RPMI8226 (cell line): Measurements from ENCODE around the gene ACADSB.

ENCODE experiments used
- DNase-seq: peaks from one replicate; pipeline ENCODE4 v3.0.0-alpha.2; 2015

The ACADSB gene

DNA sequence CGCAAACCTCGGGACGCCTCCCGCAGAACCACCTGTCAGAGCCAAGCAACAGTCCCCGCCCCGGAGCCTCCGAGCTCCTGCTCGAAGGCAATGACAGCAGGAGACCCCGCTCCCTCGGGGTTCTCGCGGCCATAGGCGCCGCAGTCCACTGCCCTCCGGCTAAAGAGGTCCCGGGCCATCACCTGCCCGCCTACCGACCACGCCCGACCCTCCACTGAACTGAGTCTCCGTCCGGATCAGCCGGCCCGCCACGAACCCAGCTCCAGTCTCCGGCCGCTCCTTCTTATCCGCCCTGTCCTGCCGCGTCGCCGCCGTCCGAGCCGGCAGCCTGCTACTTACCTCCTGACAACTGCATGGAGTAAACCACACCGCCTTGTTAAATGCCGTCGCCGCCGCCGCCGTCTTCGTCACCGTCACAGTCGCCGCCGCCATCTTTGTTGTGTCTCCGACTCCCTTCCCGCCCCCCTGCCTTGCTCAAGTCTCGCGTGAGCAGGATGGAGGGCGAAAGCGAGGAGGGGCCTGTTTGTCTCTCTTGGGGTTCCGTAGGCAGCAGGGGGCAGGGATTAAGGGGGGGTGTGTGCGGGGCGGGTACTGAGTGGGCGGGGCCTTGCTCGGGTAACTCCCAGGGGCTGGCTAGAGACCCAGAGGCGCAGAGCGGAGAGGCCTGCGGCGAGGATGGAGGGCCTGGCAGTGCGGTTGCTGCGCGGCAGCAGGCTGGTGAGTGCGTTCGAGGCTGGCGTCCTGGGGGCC lies at the start of gene ACADSB, which contains the start of gene IKZF5:
ACADSB (plus strand) TSS at position 652 of the 750 bp plus-strand sequence; CDS start at position 676, 24 bp downstream.
IKZF5 (minus strand) TSS at position 441 of the 750 bp plus-strand sequence. CDS start 10,170 bp downstream, outside the sequence.
- DNase-seq, result peak; percentile 95

DNA sequence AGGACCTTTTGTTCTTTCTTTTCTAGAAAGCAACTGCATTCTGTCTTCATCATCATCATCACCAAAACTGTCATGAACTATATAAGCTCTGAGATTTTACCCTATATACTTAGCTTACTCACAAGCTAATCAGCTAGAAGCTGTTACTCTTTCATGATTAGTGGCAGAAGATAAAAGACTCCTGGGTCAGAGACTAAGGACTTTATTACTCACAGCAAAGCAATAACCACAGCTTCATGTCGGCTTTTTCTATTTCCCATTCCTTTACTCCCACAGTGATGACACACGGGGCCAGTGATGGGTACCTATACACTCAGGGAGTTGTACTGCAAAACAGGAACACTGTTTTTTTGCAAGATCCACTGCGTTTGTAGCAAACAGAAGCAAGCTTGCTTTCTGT lies 46.4 kb upstream of the ACADSB start:
- DNase-seq, result no peak

DNA sequence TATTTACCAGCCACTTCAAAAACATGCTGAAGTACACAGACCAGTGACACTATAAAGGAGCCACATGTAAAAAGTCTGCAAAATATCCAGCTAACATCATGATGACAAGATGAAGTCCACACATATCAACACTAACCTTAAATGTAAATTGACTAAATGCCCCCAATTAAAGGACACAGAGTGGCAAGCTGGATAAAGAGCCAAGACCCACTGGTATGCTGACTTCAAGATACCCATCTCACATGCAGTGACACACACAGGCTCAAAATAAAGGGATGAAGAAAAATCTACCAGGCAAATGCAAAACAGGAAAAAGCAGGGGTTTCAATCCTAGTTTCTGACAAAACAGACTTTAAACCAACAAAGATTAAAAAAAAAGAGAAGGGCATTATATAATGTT lies 41.9 kb upstream of the ACADSB start:
- no peak for DNase-seq

DNA sequence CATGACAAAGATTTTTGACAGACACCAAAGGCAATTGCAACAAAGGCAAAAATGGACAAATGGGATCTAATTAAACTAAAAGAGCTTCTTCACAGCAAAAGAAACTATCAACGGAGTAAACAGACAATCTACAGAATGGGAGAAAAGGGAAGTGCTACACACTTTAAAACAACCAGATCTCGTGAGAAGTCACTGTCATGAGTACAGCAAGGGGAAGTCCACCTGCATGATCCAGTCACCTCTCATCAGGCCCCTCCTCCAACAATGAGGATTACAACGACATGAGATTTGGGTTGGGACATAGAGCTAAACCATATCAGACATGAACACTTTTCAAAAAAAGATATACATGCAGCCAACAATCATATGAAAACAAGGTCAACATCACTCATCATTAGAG lies 40.1 kb upstream of the ACADSB start:
- no peak for DNase-seq

DNA sequence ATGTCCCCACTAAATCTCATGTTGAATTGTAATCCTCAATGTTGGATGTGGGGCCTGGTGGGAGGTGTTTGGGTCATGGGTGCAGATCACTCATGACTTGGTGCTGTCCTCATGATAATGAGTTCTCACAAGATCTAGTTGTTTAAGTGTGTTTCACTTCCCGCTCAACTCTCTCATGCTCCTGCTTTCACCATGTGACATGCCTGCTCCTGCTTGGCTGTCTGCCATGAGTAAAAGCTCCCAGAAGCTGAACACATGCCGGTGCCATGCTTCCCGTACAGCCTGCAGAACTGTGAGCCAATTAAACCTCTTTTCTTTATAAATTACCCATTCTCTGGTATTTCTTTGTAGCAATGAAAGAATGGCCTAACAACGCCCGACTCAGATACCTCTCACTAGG lies 34.8 kb upstream of the ACADSB start:
- DNase-seq, result peak; percentile 39

DNA sequence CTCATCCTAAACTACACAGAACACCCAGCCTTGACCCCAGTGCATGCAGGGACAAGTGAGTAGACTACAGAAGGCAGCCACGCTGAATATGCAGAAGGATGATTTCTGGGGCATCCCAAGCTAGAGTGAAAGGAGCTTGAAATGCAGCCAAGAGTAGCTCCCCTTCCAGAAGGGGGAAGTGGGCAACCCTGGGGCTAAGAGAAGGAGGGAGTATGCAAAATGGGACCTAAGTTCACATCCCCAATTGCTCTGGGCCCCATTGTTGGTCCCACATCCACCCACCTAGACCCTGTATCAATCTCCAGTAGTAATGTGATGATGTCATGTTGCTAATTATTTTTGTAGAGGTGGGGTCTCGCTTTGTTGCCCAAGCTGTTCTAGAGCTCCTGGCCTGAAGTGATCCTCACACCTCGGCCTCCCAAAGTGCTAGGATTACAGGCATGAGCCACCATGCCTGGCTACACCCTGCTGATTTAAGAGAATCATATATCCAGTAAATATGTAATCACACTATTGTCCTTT lies 34.2 kb upstream of the ACADSB start:
- no peak for DNase-seq

DNA sequence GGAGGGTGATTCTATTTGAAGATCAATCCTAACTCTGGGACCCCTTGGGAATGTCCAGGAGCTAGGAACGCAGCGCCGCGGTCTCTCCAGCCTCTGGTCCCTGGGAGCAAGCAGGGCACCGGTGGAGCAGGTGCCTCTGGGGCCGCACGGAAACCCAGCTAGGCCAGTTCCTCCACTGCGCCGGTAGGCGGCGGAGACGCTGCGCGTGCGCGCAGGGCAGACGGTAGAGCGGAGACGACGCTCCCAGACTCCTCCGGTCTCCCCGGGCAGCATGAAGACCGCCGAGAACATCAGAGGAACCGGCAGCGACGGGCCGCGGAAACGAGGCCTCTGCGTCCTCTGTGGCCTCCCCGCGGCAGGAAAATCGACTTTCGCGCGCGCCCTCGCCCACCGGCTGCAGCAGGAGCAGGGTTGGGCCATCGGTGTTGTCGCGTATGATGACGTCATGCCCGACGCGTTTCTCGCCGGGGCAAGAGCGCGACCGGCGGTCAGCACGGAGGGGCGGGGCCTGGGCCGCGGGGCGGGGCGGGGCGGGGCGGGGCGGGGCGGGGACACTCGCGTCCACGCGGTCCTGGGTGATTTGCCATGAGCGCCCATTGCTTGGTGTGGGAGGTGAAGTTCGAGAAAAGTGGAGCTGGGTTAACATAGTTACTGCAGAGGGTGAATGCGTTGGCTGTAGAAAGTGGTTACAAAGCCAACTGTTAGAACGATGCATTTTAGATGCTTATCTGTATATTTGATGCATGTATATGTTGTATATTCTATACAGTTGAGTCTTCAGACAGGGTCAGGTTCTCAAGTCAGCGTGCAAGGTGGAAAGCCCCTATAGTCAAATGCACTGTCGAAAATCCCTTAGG lies 28.4 kb upstream of the ACADSB start, which contains the start of gene PSTK:
PSTK (plus strand) TSS at position 193 of the 857 bp plus-strand sequence; CDS start at position 272, 79 bp downstream.
- DNase-seq, result peak; percentile 89

DNA sequence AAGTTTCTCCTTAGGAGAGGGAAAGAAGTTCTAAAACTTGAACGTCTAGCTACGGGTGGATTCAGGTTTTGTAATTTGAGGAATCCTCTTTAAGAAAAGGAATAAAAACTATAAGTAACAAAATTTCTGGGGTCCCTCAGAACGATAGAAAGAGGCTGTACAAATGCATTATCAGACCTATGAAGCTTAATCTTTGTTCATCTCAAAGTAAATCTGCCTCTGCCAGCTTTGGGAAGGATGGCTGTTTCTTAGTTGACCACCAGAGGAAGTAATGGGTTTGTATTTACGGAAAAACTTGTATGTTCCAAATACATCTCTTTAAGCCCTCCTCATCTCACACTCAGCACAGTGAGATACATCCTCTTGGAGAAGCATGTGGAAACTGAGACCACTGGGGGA lies 27.7 kb upstream of the ACADSB start:
- DNase-seq, result peak; percentile 24

DNA sequence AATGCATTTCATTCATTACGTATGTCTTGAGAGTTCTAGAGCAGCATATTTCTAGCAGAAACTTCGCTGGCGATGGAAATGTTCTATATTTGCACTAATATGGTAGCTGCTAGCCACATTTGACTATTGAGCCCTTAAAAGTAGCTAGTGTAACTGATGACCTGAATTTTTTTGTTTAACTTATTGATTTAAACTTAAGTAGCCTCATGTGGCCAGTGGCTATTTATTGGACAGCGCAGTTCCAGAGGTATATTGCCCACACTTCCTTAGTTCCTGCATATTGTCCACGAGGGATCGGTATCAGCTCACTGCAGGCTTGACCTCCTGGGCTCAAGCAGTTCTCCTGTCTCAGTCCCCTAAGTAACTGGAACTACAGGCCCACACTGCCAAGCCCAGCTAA lies 24.9 kb upstream of the ACADSB start:
- no peak for DNase-seq

DNA sequence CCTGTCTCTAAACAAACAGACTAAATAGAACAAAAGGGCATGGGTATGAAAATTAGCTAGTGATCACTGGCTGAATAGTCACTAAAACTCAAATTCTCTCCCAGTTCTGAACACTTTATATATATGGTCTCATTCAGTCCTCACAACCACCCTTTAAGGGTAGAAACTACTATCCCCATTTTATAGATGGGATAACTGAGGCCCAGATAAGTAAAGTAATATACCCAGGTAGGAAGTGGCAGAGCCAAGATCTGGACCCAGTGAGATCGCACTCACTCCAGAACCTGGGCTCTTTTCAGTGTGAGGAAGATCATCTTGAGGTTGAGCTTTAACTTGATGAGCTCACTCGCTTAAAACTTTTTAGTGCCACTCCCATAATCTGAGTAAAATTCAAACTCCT lies 24.1 kb upstream of the ACADSB start:
- no peak for DNase-seq

DNA sequence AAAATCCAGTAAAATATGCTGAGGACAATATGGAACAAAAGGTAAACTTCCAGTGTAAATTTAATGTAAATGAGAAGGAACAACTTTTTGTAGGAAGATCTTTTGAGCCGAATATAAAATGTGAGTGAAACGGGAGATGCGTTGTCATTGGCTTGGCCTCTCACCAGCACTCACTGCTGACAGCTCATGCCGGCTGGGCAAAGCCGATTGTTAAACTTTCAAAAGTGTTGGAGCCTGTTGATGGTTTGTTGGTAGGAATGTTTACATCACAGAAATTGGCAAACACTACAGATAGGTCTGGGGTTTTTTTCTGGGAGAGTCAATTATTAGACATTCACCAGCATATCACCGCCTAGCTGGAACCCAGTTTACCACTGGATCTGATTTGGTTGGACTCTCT lies 22.5 kb upstream of the ACADSB start:
- no peak for DNase-seq

DNA sequence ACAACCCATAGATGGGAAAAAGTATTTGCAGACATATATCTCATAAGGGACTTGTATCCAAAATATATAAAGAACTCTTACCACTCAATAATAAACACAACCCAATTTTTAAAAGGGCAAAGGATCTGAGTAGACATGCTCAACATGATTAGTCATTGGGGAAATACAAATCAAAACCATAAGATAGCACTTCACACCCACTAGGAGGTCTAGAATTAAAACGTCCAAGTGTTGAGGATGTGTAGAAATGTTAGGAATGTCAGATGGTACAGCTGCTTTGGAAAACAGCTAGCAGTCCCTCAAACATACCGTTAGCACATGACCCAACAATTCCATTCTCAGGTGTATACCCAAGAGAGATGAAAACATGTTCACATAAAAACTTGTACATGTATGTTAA lies 20.3 kb upstream of the ACADSB start:
- DNase-seq, result no peak

DNA sequence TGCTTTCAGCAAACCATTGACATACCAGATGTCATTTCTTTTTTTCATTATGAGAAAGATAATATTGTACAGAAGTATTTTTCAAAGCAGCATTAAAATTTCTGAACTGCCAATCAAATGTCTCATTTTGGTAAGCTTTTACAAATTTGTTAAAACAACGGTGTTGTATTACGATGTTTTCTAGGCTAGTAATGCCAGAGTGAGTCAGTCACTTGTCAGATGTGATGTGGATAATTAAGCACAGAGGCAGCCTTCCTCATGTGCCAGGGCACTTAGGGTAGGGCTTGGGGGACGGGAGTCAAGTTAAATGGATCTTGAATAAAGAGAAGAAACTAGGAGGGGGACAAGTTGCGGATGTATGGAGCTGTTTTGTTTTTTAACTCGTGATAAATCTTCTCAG lies 18.5 kb upstream of the ACADSB start:
- DNase-seq, result no peak

DNA sequence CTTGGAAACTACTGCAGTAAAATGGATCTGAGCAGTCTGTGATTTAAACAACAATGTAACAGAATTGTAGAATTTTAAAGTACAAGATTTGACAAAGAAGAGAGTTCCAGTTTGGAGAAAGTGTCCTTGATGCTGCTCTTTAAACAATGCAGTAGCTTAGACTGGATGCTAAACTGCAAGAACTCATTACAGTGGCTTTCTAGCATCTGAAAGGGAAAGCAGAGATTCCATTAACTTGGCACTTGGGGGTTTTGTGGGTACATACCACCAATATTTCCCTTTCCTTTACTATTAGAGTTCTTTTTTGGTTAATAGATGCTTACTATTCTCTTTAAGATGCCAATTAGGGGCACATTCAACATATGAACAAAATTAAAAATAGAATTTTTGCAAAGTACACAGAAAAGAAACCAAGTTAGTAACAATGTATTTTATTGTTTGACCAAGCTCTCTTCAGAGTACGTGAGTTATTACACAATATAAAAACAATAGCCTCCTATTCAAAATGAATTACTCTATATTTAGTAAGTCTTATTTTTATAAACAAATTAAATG lies 16.7 kb upstream of the ACADSB start:
- no peak for DNase-seq

DNA sequence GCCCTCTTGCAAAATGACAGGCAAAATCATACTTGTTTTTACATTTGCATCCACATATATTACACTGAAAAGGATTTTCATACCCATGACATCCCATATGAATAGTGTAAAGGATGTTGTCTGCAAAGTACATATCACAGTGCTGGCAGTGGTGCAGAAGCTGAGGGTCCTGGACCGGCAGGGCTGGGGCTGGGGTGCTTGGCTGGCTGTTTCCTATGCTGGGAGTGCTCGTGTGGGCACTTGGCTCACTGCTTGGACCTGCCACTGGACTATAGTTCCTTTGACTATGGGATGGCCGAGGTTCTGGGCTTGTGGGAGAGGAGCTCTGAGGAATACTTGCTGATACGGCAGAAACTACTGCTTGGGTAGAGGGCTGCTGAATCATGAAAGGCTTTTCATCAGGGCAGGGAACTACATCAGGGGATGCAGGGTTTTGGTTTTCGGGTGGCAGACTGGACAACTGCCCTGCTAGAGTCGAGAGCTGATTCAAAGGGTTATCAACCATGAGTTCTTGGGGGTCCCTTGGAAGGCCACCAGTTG lies 14.9 kb upstream of the ACADSB start:
- no peak for DNase-seq

DNA sequence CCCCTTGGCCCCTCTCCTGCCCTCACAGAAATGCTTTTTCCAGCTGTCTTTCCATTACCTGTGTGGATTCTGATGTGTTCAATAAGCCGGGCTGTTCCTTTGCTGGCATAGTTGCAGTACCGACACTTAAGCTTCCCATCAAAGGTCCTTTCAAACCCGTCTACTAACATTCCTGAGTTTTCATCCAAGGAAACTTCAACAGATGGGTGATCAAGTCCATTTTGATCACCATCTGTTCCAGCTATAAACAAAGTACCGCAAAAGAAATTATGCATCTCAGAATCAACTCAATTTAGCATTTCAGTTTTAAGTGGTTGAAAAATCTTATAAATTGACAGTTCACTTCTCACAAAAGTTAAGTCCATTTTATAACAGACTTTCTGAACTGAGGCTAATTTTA lies 12.9 kb upstream of the ACADSB start:
- DNase-seq, result no peak

DNA sequence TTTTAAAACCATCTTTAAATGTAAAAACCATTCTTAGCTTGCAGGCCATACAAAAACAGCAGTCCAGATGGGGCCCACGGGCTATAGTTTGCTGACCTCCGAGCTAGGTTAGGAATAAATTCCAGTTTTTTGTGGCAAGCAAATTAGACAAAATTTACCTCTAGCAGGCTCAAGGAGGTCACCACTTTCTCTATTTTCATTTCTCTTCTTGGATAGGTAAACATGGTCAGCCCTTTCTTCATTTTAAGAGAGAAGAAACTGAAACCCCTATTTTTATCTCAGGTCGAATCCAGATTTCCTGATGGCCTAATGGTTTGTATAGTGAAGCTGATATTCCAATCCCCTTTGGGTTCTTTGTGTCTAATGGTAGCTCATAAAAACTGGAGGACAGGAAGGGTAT lies 10.9 kb upstream of the ACADSB start:
- no peak for DNase-seq

DNA sequence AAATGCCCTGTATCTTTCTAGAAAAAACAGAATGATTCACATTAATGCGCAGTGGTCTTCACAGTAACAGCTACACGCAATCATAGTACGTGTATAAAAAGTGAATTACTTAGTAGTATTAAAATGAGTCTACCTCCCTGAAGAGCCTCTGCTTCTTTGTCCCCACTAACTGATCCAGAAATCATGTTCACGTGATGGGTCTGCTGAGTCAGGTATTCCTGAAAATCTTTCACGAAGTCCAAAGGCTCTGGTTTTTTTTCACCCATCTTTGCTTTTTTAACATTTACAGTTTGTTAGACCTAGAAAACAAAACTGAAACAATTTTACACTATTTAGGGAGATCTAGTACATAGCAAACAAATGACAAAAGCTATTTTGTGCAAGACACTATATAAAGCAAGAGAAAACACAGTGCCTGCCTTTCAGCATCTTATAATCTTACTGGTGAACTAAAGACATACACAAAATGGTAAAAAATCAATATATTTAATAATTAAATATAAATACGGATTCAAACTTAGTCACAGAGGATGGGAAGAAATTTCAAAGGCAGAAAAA lies 10.4 kb upstream of the ACADSB start:
- DNase-seq, result no peak

DNA sequence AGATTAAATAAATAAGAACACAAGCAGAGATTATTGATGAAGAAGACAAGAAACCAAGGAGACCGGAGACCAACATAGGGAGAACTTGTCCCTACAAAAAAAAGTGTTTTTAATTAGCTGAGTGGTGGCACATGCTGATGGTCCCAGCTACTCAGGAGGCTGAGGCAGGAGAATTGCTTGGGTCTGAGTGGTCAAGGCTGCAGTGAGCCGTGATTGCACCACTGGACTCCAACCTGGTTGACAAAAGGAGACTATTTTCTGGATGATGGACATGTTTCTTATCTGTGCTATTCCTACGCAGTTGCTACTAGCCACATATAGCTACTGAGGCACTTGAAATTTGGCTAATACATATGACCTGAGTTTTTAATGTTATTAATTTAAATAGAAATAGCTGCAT lies 9.9 kb upstream of the ACADSB start:
- no peak for DNase-seq

DNA sequence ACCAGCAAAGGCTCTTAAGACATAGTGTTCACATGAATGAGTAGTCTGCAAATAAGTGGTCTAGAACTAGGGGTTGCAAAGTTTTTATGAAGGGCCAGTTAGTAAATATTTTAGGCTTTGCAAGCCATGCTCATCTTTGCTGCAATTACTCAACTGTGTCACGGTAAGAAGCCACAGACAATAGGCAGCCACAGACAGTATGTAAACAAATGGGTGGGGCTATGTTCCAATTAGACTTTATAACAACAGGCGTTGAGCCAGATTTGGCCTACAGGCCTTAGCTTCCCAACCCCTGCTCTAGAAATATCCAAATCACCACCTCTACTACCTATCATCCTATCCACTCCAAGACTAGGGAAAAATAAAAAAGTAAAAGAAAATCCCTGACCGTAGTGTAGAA lies 9.5 kb upstream of the ACADSB start:
- DNase-seq, result no peak

DNA sequence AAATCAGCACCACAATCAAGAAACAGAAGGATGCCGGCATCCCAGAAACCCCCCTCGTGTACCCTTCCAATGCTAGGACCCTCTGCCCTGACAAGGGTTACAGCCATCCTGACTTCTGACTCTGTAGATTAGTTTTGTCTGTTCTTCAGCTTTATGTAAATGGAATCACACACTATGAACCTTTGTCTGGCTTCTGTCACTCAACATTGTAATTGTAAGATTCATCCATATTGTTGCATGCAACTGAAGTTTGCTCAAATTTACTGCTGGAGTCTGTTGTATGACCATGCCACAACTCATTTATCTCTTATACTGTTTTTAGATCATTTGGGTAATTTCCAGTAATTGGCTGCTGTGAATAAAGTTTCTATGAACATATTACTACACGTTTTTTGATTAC lies 8.7 kb upstream of the ACADSB start:
- DNase-seq, result no peak

DNA sequence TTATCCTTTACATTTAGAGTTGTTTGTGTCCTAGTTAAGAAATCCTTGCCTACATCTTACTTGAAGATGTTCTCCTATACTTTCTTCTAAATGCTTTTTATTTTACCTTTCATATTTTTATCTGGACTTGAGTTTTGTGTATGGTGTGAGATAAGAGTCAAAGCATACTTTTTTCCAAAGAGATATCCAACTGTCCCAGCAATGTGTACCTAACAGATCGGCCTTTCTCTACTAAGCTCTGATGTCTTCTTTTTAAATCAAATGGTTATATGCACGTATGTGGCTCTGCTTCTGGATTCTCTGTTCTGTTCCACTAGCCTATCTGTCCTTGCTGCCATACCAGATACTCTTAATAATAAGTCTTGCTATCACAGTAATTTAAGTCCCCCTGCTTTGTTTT lies 7.4 kb upstream of the ACADSB start:
- no peak for DNase-seq

DNA sequence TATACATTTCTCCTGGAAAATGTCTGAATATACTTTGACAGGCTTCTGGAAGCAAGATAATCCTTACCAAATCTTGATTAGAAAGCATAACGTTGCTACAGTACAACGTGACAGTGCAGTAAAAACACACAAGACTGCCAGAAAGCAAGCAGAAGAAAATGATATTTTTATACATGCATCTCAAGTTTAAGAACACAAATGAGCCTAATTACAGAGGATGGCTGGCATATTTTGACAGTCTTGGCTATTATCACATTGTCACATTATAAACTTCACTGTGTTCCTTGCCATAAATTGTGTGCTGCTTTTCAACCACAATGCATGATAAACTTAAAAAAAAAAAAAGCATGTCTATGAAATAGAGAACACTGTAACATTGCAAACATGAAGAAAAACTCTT lies 4.5 kb upstream of the ACADSB start:
- DNase-seq, result no peak
